GM19025 (cell line): ENCODE data around the gene AGTPBP1.
"Not testable (repeated sequence)": the region's sequence is repeated elsewhere in the genome, so short reads cannot be mapped to it uniquely, and the experiment has no call there.

Experiments used
- ATAC-seq: cut with Tn5 transposase; IDR thresholded peaks from one replicate; pipeline ENCODE4 v1.9.1; 2021; ENCODE audit warnings: mild to moderate bottlenecking, low read depth, moderate library complexity; ENCODE audit not compliant: unreplicated experiment

The AGTPBP1 gene

GRCh38 chr9:85741875-85742596, at the start of gene AGTPBP1:
Gene AGTPBP1, minus strand, starts transcription at chr9:85741954. Its CDS starts 29,421 bp downstream, at chr9:85712533.
- ATAC-seq: peak; percentile 88

- not testable (repeated sequence) for ATAC-seq
These were observed 44.4 kb upstream of the AGTPBP1 start for GRCh38 chr9:85786116-85786515.

- ATAC-seq: not testable (repeated sequence)
These were observed 32.1 kb upstream of the AGTPBP1 start for GRCh38 chr9:85773844-85774243.

DNA sequence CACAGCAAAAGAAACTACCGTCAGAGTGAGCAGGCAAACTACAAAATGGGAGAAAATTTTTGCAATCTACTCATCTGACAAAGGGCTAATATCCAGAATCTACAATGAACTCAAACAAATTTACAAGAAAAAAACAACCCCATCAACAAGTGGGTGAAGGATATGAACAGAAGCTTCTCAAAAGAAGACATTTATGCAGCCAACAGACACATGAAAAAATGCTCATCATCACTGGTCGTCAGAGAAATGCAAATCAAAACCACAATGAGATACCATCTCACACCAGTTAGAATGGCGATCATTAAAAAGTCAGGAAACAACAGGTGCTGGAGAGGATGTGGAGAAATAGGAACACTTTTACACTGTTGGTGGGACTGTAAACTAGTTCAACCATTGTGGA, 20.0 kb upstream of the AGTPBP1 start:
- not testable (repeated sequence) for ATAC-seq

GRCh38 chr9:85757716-85758115, 16.0 kb upstream of the AGTPBP1 start:
- ATAC-seq: not testable (repeated sequence)

GRCh38 chr9:85756216-85756615, 14.5 kb upstream of the AGTPBP1 start:
- not testable (repeated sequence) for ATAC-seq

DNA sequence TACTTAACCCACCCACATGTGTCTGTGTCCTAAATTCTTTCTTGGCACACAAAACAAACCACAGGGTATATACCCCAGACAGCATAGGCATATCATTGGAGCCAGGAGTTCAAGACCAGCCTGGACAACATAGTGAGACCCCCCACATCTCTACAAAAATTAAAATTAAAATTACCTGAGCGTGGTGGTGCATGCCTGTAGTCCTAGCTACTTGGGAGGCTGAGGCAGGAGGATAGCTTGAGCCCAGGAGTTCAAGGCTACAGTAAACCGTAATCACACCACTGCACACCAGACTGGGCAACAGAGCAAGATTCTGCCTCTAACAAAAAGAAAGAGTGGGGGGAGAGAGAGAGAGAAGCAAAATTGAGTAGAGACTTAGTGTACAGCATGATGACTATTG, 4.6 kb upstream of the AGTPBP1 start:
- ATAC-seq: no peak

- no peak for ATAC-seq
These were observed 3.4 kb upstream of the AGTPBP1 start for GRCh38 chr9:85745203-85745602.

DNA sequence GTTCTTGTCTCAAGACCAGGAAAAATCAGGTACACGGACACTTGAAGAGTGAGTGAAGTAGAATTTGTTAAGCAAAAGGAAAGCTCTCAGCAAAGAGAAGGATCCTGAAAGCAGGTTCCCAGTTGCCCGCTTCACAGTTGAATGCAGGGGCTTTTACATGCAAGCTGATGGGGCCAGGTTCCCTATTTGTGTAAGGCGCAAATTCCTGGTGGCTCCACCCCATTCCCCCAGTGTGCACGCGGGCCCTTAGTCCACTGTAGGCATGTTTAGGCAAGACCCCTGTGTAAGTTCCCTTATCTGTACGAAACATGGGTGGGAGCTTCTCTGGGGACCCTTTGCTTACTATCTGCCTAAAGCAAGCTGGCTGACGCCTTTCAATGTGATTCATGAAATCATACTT, 2.7 kb upstream of the AGTPBP1 start:
- ATAC-seq: no peak

DNA sequence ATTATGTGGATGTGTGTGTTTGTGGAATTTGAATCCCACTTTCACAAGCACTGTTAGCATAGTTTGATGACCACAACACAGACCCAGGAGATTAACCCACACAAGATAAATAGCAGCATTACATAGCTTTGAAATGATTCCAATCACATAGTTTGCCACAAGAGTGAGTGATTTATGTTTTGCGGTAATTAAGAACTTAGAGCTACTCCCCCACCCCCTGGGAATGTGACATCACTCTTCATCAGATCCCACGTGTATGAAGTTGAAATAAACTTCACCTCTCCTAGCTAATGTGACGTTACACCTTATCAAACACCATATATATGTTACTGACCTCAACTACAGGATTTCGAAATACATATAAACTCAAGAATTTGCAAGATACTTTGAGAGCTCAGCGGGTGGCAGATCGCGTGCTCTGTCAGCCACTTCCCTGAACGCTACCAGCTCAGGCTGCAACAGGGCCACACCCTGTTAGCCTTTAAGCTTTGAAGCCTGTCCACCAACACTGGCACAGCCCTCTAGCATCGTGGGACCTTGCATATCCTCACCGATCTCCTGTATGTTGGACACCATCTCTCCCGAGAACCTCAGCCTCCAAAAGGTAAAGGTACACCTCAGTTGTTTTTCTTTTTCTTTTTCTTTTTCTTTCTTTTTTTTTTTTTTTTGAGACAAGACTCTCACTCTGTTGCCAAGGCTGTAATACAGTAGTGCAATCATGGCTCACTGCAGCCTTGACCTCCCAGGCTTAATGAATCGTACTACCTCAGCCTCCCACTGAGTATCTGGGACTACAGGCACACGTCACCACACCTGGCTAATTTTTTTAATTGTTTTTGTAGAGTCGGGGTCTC, 1.7 kb upstream of the AGTPBP1 start:
- no peak for ATAC-seq

DNA sequence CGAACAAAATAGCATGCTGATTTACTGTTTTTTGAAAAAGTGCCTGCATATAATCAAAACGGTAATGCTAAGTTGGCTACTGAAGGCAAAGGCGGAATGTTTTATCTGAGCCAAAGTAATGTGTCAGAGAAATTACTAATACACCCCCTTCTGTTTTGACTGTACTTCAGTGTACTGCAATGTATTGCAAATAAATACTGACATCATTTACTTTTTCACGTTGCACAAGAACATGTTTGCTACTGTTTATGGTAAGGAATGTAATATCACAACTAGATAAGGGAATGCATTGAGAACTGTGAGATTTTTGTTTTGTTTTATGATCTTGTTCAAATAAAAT, 813 bp upstream of the AGTPBP1 start:
- no peak for ATAC-seq

DNA sequence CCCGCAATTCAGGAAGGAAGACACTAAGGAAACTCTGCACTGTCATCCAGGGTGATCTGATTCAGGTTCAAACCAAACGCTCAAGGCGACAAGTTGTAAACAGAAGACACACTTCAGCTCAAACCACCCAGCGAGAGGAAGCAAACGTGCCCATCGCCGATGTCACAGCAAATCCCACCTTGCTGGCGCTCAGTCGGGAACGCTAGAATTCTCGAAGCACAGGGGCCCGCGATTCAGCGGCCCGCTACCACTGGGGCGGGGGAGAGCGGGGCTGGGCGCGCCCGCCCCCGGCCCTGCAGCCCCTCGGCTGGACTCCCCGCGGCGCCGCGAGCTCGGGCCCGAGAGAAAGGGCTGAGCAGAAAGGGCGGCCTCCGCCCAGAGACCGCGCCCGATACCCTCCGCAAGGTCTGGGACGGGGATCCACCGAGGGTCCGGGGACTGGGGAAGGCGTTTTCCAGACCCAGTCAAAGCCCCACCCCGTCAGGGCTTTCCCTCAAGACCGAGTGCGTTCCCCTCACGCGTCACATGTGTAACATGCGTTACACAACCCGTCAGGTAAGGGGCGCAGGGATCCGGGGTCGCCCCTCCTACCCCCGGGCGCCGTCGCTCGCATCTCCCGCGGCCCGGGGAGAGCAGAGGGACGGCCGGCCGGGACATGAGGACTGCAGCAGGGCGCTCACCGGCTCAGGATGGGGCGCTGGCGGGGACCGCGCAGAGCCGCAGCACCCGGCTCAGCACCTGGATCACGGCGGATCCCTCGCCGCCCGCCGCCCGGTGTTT, 469 bp downstream of the AGTPBP1 start:
- ATAC-seq: peak; percentile 42

GRCh38 chr9:85740787-85741094, 1.0 kb downstream of the AGTPBP1 start:
- no peak for ATAC-seq

DNA sequence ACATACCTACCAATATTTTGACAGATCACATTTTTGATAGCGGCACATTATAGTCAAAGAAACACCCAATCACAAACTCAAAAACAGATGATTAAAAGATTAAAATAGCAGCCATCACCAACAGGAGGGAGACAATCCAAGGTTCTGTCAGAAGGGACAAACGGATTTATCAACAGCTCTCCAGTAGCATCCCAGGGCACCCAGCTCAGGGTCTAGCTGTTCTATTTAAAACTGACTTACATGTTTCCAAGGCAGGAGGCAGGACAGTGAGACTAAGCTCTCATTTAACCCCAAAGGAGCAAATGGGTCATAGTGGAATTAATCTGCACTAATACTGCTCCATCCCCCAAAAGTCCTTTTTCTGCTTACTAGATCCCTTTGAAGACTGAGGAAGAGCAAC, 3.2 kb downstream of the AGTPBP1 start:
- no peak for ATAC-seq

GRCh38 chr9:85737671-85738070, 4.1 kb downstream of the AGTPBP1 start:
- no peak for ATAC-seq

- no peak for ATAC-seq
These were observed 10.7 kb downstream of the AGTPBP1 start for GRCh38 chr9:85730916-85731630.

DNA sequence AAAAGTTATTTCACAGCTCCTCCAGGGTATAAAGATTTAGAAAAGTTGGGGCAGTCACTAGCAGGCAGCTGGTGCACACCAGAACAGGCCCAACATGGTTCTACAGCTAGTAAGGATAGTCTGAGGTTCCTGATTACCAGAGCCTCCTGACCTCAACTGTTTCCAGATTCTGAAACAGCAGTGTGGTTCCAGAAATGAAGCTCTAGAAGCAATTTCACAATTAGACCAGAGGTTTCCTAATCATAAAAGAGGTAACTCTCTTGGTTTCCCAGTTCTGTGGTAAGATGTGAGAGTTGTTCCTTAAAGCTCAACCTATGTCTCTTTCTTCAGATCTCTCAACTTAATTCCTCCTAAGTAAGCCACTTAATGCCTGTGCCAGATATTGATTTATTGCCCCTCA, 11.9 kb downstream of the AGTPBP1 start:
- no peak for ATAC-seq

DNA sequence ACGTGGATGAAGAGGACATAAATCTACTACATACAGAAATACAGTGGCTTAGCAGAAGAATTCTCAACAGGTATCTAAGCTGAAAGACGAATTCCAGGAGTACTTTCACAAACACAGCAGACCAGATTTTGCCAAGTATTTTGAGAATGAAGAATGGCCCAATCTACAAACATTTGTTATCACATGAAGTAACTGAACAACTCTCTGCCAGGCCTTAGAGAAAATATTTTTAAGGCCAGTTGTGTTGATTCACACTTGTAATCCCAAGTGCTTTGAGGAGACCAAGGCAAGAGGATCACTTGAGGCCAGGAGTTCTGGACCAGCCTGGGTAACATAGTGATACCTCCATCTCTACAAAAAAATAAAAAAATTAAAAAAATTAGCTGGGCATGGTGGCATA, 14.3 kb downstream of the AGTPBP1 start:
- no peak for ATAC-seq

- ATAC-seq: no peak
These were observed 15.0 kb downstream of the AGTPBP1 start for GRCh38 chr9:85726737-85727136.

DNA sequence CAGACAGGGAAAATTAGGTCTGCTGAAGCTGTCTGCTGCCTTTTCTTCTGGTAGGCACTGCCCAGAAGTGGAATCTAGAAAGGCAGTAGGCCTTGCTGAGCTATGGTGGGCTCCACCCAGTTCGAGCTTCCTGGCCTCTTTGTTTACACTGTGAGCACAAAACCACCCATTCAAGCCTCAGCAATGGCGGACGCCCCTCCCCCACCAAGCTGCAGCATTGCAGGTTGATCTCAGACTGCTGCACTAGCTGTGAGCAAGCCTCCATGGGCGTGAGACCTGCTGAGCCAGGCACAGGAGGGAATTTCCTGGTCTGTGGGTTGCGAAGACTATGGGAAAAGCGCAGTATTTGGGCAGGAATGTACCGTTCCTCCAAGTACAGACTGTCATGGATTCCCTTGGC, 18.5 kb downstream of the AGTPBP1 start:
- no peak for ATAC-seq

GRCh38 chr9:85719411-85719810, 22.3 kb downstream of the AGTPBP1 start:
- not testable (repeated sequence) for ATAC-seq
